Loucy (cell line): ENCODE data around the gene GHSR.

Experiments used
- EZH2phosphoT487 ChIP-seq: fragments of 200-600 bp; IDR thresholded peaks from 2 replicates; pipeline ENCODE4 v1.6.1; 2018; ENCODE audit warnings: antibody characterized with exemption, mild to moderate bottlenecking, moderate library complexity, borderline replicate concordance
- TF ChIP-seq, protein P1 (sequence below): fragments of 200-600 bp; sonication (generic); conservative IDR thresholded peaks from 2 replicates; pipeline ENCODE4 v1.5.1; 2014; ENCODE audit warnings: mild to moderate bottlenecking, antibody characterized with exemption, low read length

DNA sequence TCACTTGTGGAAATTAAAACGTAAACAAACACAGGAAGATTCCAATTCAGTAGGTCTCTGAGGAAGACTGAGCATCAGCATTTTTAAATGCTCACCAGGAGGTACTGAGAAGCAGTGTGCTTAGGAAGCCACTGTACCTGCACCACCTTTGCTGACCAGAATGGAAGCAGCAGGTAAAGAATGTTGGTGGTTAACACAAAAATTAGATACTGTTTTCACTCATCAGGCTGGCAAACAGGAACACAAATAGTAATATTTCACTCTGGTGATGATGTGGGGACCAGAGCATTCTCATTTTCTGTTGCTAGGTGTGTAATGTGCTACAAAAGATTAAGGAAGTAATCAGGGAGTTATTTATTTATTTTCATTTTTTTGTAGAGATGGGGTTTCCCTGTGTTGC, 29.9 kb upstream of the GHSR start:
- TF ChIP-seq, protein P1, sequence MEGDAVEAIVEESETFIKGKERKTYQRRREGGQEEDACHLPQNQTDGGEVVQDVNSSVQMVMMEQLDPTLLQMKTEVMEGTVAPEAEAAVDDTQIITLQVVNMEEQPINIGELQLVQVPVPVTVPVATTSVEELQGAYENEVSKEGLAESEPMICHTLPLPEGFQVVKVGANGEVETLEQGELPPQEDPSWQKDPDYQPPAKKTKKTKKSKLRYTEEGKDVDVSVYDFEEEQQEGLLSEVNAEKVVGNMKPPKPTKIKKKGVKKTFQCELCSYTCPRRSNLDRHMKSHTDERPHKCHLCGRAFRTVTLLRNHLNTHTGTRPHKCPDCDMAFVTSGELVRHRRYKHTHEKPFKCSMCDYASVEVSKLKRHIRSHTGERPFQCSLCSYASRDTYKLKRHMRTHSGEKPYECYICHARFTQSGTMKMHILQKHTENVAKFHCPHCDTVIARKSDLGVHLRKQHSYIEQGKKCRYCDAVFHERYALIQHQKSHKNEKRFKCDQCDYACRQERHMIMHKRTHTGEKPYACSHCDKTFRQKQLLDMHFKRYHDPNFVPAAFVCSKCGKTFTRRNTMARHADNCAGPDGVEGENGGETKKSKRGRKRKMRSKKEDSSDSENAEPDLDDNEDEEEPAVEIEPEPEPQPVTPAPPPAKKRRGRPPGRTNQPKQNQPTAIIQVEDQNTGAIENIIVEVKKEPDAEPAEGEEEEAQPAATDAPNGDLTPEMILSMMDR, result no peak
- no peak for TF ChIP-seq EZH2phosphoT487
